Stimulated activated CD4-positive, alpha-beta T cell treated with anti-CD3 and anti-CD28 coated beads, TNF-alpha, amount 100 ng/mL, for 4 hours (primary cell): ENCODE results near the gene DPYSL5.
"Not testable (repeated sequence)": the region's sequence is repeated elsewhere in the genome, so short reads cannot be mapped to it uniquely, and the experiment has no call there.

Experiments used
- DNase-seq, 3 experiments: peaks; one replicate each; pipeline ENCODE4 v3.0.0-alpha.2; 2020; ENCODE audit warnings: low read depth in 3 of 3

Gene DPYSL5

DNA sequence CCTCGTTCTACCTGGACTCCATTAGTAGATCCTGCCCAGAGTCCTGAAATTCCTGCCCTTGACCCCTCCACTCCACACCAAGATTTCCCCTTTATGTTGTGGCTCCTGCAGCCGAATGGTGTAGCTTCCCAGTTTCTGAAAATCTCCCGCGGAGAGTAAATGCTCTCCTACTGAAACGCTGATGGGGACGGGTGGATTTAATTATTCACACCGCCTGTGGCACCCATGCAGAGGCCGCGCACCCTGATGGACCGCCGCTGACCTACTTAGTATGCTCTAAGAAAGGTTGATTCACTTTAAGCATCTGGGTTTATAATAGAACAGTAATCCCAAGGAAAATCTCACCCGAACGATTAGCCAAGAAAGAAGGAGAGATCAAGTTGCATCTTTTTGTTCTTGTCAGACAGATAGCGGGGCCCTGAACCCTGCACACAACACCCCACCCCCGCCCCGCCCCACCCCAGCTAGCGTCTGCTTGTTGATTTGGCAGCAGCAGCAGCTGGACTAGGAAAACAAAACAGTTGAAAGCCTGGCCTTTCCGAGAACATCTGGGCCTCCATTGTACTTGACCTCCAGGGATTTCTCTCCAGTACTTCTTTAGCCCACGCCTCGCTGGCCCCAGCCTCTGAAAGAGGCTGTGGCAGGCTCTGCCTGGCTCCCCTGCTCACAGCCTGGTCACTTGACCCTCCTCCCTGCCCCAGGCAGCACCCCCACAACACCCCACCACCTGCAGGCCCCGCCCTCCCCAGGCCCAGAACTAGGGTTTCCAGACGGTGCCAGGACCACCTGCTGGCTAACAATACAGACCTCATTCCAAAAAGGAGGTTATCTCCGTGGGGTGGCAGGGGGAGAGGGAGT, 53.6 kb downstream of the DPYSL5 start:
- no peak for DNase-seq

DNA sequence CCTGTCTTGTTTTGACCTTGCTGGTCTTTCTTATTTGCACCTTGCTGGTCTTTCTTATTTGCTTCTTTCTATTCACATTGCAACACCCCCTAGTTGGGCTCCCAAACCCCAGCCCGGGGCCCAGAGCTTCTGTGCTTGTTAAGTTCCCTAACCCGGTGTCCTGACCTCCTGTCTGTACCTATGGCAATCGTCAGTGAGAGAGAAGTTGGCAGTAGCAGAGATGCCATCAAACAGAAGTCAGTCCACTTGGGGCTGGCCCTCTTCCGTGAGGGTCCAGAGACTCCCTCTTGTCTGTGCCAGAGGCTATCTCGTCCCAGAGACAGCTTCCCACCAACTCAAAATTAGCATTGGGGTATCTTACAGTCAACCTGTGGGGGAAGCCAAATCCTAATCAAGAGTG, 55.7 kb downstream of the DPYSL5 start:
- no peak for DNase-seq

DNA sequence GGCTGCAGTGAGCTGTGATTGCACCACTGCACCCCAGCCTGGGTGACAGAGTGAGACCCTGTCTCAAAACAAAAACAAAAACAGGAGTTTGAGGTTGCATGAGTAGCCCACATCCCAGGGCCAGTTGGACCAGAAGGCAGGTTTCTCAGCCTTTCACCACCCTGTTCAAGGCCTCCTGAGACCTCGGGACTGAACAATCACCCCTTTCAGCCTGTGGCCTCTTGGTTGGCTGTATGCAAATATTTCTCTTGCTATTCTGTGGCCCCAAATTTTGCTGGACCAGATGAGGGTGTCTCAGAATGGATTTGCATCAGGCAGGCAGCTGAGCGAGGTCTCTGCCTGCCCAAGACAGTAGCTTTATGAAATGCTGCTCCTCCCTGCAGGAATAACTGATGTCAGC, 56.9 kb downstream of the DPYSL5 start:
- no peak for DNase-seq

DNA sequence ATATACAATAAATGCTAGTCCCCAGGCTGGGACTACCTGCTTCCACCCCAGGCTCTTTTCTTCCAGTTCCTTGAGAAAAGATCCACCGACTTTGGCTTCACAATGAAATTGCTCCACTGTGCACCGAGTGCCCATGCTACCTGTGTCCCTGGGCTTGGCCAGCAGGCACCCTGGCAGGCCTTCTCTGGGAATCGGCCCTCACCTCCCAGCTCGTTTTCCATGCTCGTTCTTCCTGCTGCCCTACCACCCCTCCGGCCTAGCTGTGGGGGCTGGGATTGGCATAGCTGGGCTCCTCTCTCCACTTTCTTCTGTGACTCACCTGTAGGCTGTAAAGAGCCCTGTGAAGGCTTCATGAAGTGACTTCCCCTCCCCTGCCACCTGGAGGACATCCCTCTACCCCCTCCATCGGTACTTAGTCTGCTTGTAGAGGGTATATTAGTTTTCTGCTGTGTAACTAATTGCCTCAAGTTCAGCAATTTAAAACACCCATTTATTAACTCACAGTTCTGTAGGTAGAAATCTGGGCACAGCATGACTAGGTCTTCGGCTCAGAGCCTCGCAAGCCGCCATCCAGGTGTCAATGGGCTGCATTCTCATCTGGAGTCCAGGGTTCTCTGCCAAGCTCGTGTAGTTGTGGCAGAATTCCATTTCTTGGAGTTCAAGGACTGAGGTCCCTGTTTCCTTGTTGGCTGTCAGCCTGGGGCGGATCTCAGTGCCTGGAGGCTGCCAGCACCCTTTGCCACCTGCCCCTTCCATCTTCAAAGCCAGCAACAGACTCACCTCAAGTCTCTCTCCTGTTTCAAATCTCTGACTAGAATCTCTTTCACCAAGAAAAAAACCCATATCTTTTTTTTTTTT, 57.6 kb downstream of the DPYSL5 start:
- no peak for DNase-seq

DNA sequence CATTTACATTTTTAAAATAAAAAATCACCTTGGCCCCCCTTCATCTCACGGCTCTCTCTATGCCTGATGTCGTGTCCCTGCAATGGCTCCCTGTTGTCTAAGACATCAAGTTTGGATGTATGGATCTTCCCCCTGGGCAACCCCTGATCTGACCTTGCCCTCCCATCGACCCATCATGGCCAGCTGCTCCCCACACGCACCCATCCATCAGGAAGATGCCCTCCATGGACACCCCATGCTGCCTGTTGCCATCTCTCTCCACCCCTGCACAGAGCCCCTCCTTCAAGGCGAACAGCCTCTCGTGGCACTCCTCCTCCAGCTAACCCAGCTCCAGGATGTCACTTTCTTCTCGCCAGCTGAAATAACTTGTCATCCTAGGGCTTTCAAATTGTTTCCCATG, 59.5 kb downstream of the DPYSL5 start:
- DNase-seq = no peak

DNA sequence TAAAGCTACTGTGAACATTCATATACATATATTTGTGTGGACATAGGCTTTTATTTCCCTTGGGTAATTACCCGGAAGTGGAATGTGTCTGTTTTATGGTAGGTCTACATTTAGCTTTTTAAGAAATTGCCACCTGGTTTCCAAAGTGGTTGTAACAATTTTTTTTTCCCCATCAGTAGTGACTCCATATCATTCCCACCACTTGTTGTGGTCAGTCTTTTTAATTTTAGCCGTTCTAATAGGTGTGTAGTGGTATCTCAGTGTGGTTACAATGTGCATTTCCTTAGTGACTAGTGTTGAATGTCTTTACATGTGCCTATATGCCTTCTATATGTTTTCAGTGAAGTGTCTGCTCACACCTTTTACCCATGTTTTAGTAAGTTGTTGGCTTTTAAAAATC, 62.2 kb downstream of the DPYSL5 start:
- DNase-seq = no peak

DNA sequence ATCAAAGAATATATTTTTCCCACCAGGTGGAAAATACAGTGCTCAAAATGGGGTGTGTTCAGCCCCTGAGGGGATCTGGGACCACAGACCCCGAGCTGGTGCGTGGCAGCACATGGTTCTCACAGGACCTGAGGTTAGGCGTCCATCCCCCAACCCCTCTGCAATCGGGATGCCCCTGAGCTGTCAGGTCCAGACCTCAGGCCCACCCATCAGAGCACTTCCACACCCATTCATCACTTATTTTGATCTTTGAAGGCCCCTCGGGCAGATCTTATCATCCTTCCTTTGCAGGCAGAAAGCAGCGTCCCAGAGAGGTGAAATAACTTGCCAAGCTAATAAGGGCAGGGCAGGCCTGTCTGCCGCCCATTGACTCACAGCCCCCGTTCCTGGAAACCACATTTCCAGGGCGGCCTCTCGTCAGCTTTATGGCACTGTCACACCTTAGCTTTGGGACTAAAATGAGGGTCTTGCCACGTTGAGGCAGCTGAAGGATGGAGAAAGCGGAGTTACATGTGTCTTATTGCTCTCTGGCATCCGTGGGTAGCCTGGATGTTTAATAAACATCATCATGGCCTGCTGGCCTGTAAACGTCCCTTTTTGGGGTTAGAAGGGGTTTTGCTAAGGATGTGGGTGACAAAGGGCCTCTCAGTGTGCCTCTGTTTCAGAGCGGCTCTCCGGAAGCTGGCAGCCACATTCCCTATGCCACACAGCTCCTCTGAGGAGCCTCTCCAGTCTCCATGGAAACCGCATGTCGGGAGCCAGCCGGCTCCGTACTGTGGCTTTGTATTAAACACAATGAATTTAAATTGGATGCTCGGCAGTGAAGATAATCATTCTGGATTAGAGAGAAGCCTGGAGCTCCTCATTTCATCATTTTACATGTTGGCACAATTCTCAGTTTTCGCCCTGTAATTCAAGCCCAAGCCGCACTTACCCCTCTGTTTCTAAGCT, 64.3 kb downstream of the DPYSL5 start:
- DNase-seq = no peak

DNA sequence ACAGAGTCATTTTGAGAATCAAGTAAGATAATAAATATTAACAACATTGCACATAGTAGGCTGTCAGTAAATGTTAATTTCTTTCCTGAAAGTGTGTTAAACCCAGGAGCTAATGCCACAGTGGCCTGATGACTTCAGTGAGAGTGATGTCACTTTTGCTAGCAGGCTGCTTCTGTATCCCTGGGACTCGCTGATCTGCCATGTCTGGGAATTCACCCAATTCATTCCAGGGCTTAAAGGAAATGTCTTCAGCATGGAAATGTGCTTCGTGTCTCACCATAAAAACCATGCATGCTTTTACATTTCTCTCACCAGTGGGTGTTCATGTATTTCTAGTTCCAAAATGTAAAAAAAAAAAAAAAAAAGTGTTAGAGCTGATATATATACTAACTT, 65.7 kb downstream of the DPYSL5 start:
- no peak for DNase-seq

DNA sequence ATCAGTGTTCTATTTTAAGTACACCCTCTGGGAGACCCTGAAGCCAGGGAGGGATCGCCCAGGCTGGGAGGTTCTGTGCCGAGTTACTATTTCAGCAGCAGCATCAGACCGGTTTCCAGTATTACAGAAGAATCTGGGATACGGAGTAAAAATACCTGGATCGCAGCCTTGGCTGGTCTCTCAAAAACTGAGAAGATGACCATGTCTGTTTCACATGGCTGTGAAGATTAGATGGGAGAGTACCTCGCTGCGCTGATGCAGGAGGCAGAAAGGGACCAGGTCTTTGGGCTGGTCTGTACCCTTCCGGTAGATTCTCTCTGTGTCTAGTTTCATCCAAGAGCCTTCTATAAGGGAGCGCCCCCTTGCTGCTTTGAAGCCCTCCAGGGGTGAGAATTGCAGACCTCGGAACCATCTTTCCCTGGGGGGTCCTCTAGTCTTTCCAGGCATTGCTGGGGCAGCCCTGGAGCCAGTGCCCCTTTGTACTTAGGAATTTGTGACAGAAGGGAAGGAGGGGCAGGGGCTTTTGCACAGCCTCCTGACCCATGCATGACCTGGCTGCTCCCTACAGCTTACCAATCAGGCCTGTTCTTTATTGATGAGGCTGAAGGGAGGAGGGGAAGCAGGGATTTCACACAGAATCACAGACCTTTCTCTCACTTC, 66.2 kb downstream of the DPYSL5 start:
- no peak for DNase-seq

DNA sequence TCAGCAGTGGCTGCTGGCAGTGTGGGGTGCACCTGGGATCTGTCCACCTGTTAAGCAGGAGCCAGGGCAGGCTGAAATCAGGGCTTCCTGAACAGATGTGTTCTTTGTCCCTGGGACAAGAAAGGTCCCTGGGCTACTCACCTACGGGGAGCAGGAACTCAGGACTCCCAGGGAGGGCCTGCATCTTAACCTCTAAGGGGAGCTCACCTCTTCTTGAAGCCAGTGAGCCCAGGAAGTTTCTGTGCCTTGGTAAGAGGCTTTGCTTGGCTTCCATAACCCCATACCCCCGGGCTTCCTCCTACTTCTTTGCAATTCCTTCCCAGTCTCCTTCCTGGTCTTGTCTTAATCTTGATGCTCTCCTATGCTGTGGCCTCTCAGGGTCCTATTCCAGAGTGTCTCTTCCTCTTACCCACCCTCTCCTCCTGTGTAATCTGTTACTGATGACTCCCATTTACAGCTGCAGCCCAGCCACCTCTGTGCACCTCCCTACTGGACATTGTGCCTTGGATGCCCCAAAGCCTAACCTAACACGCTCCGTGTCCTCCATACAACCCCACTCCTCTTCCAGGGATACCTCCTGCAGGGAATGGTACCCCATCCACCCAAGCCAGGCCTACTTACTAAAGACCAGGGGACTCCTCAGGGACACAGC, 66.9 kb downstream of the DPYSL5 start:
- no peak for DNase-seq

DNA sequence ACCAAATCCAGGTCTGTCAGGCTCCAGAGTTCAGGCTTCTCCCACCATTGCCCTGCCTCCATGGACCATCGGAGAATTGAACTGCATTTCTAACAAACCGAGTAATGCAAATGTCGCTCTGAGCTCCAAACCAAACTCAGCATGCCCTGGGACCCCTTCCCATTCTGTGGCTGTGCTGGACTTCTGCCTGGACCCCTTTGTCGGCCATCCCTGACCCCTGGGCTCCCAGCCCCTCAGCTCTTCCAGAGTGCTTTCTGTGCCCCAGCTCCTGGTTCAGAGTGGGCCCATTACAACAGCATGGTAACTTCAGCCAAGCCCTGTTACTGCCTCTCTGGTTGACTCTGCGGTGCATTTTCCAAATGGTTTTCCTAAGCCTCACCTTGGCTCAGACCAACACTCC, 67.4 kb downstream of the DPYSL5 start:
- no peak for DNase-seq

DNA sequence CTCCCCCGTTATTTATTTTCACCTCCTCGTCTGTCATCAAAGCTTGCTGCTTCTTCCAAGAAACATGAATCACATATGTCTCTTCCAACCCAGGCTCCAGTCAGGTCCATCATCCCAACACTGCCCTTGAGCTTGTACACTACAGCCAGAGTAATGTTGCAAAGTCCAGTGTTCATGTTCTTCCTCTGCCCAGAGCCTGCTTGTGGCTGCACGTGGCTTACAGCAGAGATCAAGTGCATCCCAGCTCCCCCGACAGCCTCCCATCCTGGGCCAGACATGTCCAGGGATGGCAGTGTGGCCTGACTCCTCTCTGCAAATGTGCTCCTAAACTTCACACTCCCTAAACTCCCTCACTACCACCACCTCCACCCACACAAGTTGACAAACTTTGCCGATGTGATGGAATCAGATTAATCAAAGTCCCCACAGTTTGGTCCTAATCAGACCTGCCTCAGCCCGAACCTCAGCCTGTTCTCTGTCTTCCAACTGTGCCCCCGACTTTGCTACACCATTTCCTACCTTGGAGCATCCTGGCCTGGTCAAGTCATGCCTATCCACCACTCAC, 68.3 kb downstream of the DPYSL5 start:
- no peak for DNase-seq

DNA sequence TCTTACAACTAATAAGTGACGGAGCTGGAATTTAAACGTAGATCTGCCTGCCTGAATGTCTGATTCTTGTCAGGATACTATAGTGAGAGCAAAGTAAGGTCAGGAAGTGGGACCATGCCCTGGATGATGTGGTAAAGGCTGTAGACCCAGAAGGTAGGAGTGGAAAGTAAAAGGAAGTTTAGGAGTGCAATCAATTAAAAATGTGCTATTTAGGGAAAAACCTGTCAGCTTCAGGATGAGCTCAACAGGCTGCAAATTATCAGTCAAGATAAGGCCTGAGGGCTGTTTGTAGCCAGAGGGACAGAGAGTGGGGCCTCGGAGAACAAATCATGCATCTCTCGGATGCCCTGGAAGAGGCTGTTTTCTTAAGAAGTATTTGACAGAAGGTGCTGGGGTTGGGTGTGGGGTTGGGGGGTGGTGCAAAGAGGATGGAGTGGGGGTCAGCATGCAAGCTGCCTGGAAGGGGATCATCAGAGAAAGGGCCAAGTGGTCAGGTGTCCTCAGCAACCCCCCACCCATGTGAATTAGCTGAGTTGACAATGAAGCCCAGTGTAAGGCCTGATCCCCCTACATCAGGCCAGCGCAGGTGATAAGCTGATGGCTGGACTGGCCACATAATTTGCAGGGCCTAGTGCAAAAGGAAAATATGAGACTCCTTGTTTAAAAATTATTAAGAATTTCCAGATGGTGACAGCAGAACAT, 69.4 kb downstream of the DPYSL5 start:
- no peak for DNase-seq

DNA sequence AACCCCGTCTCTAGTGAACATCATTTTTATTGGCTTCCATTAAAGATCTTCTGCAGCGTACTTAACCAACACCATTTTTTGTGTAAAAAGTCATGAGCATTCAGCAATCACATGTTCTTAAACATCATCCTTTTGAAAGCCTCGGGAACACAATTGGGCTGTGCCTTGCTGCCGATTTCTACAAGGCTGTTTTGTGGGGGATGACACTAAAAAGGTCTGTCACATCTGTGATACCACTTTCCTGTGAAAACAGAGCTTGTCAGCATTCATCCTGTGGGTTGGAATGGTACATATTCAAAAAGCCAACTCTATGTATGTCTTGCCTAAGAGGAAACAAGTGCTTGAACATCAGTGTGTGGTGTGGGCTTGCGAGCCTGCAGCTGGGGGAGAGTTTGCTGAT, 73.4 kb downstream of the DPYSL5 start:
- DNase-seq = no peak

DNA sequence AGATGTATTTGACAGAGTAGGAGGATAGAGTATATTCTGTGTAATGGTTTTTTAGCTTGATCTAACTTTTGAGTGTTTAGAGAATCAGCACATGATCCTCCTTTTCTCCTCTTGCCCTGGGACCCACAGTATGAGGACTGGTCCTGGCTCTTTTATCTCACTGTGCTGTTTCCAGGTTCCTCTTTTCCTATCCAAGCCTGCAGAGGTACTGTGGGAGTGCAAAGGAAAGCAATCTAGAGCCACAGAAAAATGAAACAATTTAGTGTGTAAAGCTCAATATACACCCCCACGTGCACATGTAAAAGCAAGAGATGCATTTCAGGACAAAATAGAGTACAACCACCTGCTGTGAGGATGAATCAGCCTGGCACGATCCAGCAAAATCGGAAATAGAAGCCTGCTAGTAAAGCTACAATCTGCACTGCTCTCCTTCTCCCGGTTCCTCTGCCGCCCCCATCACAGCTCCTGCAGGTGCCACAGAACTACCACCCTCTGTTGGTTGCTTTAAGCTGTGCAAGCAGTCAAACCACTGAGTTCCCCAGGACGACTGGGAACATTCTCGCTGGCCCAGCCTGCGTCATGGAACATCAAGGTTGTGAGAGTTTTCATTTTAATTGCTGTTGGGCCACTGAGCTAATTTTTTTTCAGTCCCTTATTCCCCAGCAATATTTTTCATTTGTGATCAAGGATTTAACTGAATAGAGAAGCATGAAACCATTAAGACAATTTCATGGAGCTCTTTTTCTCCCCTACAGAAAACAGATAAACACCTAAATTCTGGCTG, 74.7 kb downstream of the DPYSL5 start:
- DNase-seq = peak; percentile 3 to 8 (median 6)

DNA sequence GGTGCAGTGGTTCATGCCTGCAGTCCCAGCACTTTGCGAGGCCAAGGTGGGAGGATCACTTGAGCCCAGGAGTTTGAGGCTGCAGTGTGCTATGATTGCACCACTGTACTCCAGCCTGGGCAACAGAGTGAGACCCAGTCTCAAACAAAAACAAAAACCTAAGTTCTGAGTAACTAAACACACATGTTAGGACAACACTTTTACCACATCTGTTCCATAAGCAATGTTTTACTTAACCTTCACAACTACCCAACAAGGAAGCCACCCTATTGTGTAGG, 75.2 kb downstream of the DPYSL5 start:
- not testable (repeated sequence) for DNase-seq

DNA sequence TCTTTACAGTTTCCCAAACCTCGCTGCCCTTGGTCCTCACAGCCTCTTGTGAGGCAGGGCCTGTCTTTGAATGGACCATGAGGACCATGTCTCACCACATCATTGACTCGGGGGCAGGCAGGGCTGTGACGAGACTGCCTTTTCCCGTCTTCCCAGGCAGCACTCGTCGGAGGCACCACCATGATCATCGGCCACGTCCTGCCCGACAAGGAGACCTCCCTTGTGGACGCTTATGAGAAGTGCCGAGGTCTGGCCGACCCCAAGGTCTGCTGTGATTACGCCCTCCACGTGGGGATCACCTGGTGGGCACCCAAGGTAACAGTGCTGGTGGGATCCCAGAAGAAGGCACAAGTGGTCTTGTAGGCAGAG, 76.8 kb downstream of the DPYSL5 start:
- DNase-seq = no peak

DNA sequence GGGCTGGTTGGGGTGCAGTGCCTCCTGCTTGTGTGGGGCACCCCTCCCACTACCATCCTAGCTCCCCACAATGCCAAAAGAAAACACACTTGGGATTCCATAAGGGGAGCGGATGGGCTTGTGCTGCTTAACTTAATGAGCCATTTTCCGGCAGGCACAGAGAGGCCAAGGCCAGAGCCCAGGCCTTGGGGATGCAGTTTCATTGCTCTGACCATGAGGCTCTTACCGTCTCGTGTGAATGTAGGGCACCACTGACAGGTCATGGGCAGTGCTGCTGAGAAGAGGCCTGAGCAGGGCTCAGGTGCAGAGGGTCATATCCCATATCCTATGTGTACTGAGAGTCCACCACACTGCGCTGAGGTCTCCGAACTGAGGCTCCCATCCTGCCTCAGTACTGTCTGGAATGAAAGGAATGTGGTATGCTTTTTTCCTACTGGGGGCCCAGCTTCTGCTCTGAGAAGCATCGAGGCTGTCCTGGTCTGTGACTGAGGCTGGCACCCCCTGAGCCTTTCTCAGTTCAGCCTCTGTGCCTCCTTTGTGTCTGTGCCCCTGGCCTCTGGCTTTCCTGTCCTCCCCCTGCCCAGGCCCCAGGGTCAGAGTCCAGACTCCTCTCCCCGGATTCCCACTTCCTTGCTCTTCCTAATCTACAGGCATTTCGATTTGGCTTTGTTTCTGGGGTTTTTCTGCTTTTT, 77.3 kb downstream of the DPYSL5 start:
- no peak for DNase-seq

DNA sequence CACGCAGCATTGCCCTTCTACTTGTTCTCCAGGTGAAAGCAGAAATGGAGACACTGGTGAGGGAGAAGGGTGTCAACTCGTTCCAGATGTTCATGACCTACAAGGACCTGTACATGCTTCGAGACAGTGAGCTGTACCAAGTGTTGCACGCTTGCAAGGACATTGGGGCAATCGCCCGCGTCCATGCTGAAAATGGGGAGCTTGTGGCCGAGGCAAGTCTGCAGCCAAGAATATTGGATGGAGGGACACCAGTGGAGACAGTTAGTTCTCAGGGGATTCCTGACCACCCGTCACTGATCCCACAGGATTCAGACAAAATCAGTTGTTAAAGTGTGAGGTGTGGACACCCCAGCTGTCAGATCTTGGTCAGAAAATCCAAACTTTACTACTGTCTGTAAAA, 79.3 kb downstream of the DPYSL5 start:
- no peak for DNase-seq
